Measurements from ENCODE around the gene ANAPC10. TPM values are rescaled to one million over a fixed set of nuclear protein-coding genes. Genes with fewer than 3 reads are reported as not detected.

The ANAPC10 gene
- total RNA-seq, 2 experiments from 2014 or later = 20.2 to 23.2 TPM

DNA sequence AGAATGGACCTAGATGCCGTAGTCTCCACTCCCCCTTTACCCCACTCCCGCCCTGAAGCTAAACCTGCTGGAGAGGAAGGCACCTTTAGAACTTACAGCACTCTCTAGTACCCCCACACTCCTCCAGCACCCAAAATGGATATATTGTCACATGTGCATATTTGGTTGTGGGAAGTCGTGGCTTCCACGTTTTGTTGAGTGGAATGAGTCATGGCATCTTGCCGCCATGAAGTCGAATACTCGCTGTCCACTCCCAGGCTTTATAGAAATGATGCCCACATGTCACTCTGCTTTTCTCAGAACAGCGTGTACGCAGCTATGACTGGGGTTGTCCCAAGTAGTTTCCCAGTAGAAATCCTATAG is 660 bp upstream of the ANAPC10 start:
- Mint-ChIP-seq H3K9me3 (no peaks in the 10 kb centered on the region), H3K4me3 (peak overlapping the region; percentile 97), H3K4me1 (peaks cover 12% of the 10 kb centered on the region), H3K27ac (peak overlapping the region; percentile 98), H3K36me3 (peaks cover 17% of the 10 kb centered on the region), H3K27me3 (no peaks in the 10 kb centered on the region)
- POLR2A ChIA-PET = interaction anchor here (1.0 to 3.3 kb wide), 7 partner anchors 11 to 81 kb away, joined by 4 to 42 read pairs (median 5); partner anchors contain the start of gene OTUD4
- peak; percentile 38 for ATAC-seq (ENCODE audit: low read depth)
- DNase-seq = no peak

DNA sequence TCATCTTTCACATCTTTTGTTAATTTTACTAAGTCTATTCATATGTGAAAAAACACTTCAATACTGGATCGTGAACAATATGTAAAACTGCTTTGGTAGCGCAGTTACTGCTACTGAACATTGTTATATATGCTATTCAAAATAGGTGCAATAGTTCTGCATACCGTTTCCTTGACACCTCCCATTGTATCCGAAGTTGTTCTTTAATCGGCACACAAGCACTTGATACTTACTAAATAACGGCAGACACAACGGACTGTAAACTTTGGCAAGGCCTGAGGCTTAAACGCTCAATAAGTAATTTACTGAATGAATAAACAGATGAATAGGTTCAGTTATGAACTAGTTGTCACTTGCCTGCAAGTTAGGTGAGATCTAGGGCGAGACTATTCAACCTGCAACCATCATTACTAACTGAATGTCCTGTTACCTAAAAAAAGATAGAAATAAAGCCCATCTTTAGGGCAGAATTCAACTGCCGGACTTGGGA is 620 bp downstream of the ANAPC10 start:
- H3K36me3 Mint-ChIP-seq = peaks cover 28% of the 10 kb centered on the region
- POLR2A ChIA-PET = interaction anchor here (0.7 to 3.3 kb wide), 9 partner anchors 12 to 82 kb away, joined by 3 to 42 read pairs (median 4); partner anchors contain the start of gene OTUD4
- peak overlapping the region; percentile 97 for H3K4me3 Mint-ChIP-seq
- ATAC-seq (ENCODE audit: low read depth) (no peak), DNase-seq (no peak)
- H3K27ac Mint-ChIP-seq = peak overlapping the region; percentile 98
- no peaks in the 10 kb centered on the region for H3K27me3 Mint-ChIP-seq
- H3K9me3 Mint-ChIP-seq = no peaks in the 10 kb centered on the region
- H3K4me1 Mint-ChIP-seq = peaks cover 11% of the 10 kb centered on the region

DNA sequence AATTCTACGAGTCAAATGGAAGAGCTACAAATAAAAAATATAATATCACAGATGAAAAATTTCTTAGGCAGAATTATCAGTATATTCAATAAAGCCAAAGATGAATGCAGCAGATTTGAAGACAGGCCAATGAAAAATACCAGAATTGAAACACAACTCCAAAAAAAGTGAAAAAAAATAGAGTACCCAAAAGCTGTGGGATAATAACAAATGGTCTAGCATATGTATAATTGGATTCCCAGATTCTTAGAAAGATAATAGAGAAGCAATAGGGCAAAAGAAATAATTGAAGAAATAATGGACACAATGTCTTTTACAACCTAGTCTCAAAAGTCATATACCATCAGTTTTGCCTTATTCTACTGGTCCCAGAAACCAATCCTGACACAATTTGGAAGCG is 4.4 kb downstream of the ANAPC10 start:
- H3K27me3 Mint-ChIP-seq = no peaks in the 10 kb centered on the region
- H3K27ac Mint-ChIP-seq = no peak overlapping the region
- no peaks in the 10 kb centered on the region for H3K9me3 Mint-ChIP-seq
- DNase-seq (no peak), ATAC-seq (ENCODE audit: low read depth) (no peak)
- H3K4me1 Mint-ChIP-seq = peaks cover 16% of the 10 kb centered on the region
- POLR2A ChIA-PET = no interaction called here
- H3K36me3 Mint-ChIP-seq = peaks cover 55% of the 10 kb centered on the region
- no peak overlapping the region for H3K4me3 Mint-ChIP-seq

DNA sequence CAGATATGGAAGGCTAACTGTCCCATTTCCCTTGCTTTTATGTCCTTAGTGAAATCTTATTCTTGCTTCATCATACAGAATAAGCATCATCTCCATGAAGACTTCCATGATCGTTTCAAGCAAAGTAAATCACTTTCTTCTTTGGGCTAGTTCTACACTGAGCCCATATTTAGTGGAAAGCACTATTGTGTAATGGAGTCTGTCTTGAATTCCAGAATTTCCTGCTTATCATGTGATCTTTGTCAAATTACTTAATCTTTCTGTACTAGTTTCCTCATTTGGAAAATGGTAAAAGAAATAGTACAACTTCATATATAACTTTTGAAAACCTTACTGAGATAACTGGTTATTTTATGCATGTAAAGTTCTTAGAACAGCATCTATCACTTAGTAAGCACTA is 7.6 kb downstream of the ANAPC10 start:
- ATAC-seq (ENCODE audit: low read depth) = no peak
- Mint-ChIP-seq H3K4me3 (no peak overlapping the region), H3K36me3 (peaks cover 69% of the 10 kb centered on the region), H3K27me3 (no peaks in the 10 kb centered on the region), H3K9me3 (no peaks in the 10 kb centered on the region), H3K27ac (no peak overlapping the region), H3K4me1 (peaks cover 19% of the 10 kb centered on the region)
- POLR2A ChIA-PET = no interaction called here
- no peak for DNase-seq

DNA sequence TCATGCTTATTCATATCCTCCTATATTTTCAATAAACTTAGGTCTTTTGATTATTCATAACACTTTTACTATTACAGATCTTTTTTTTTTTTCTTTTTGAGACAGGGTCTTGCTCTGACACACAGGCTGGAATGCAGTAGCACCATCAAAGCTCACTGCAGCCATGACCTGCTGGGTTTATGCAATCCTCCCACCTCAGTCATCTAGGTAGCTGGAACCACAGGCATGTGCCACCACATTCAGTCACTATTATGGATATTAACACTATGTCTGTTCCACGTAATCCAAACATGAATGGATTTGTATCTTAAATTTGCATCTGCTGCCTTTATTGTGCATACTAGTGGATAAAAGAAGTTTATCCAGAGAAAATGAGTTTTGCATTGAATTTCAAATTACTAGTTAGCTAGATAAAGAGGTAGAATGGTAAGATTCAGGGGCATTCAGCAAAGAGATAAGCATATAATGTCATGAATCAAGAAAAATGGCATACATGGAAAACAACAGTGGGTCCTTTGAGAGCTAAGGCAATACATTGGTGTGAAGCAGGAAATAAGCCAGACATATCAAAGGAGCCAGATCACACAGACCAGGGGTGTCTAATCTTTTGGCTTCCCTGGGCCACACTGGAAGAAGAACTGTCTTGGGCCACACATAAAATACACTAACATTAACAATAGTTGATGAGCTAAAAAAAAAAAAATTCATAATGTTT is 13.9 kb downstream of the ANAPC10 start:
- Mint-ChIP-seq H3K27me3 (no peaks in the 10 kb centered on the region), H3K9me3 (no peaks in the 10 kb centered on the region), H3K27ac (no peak overlapping the region), H3K4me1 (peaks cover 14% of the 10 kb centered on the region), H3K36me3 (peaks cover 45% of the 10 kb centered on the region), H3K4me3 (no peak overlapping the region)
- ATAC-seq (ENCODE audit: low read depth) = no peak
- POLR2A ChIA-PET = interaction anchor here (1.4 kb wide), 1 partner anchor 14 kb away, joined by 4 read pairs; the partner anchor contains the start of genes ABCE1 and ANAPC10
- DNase-seq = no peak

GRCh38 chr4:145081756-145082155 is 16.2 kb downstream of the ANAPC10 start:
- Mint-ChIP-seq H3K36me3 (peaks cover 50% of the 10 kb centered on the region), H3K27me3 (no peaks in the 10 kb centered on the region), H3K4me1 (peaks cover 13% of the 10 kb centered on the region), H3K4me3 (no peak overlapping the region), H3K27ac (no peak overlapping the region), H3K9me3 (peaks cover 9% of the 10 kb centered on the region)
- DNase-seq (no peak), ATAC-seq (ENCODE audit: low read depth) (no peak)
- POLR2A ChIA-PET = no interaction called here

DNA sequence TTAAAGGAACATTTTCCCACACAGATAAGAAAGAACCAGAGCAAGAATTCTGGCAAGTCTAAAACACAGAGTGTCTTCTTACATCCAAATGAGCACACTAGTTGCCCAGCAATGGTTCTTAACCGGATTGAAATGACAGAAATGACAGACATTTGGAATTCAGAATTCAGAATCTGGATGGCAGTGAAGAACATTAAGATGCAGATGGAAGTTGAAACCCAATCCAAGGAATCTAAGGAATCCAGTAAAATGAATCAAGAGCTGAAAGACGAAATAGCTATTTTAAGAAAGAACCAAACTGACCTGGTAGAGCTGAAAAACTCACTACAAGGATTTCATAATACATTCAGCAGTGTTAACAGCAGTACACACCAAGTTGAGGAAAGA is 21.5 kb downstream of the ANAPC10 start:
- peaks cover 19% of the 10 kb centered on the region for H3K4me1 Mint-ChIP-seq
- H3K36me3 Mint-ChIP-seq = peaks cover 47% of the 10 kb centered on the region
- H3K27ac Mint-ChIP-seq = peak overlapping the region; percentile 90
- no peaks in the 10 kb centered on the region for H3K27me3 Mint-ChIP-seq
- POLR2A ChIA-PET = interaction anchor here (1.5 kb wide), 1 partner anchor 21 kb away, joined by 4 read pairs; the partner anchor contains the start of genes ABCE1 and ANAPC10
- DNase-seq (no peak), ATAC-seq (ENCODE audit: low read depth) (no peak)
- peaks cover 12% of the 10 kb centered on the region for H3K9me3 Mint-ChIP-seq
- peak overlapping the region; percentile 61 for H3K4me3 Mint-ChIP-seq

GRCh38 chr4:145075742-145076468 is 22.1 kb downstream of the ANAPC10 start:
- H3K4me1 Mint-ChIP-seq = peaks cover 19% of the 10 kb centered on the region

DNA sequence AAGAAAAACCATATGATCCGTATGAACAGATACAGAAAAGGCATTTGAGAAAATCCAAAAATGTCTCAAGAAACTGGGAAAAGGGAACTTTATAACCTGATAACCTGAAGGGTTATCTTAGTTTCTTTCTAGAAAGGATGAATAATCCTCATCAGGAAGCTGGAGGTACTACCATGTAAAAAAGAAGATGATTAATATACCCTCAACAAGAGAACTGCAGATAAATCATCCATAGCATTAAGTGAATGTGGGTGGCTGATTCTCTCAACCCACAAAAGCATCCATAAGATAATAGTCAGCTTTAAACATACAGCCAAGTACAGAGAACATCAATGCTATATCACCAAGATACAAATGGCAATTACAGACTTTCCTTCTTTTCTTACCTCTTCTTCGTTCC is 26.4 kb downstream of the ANAPC10 start:
- DNase-seq (no peak), ATAC-seq (ENCODE audit: low read depth) (no peak)
- H3K4me3 Mint-ChIP-seq = no peak overlapping the region
- no peaks in the 10 kb centered on the region for H3K27me3 Mint-ChIP-seq
- POLR2A ChIA-PET = no interaction called here
- peaks cover 19% of the 10 kb centered on the region for H3K36me3 Mint-ChIP-seq
- H3K4me1 Mint-ChIP-seq = peaks cover 20% of the 10 kb centered on the region
- peaks cover 2% of the 10 kb centered on the region for H3K9me3 Mint-ChIP-seq
- H3K27ac Mint-ChIP-seq = no peak overlapping the region

More at GRCh38 chr4:145075742-145076468, 22.1 kb downstream of the ANAPC10 start:
- H3K36me3 Mint-ChIP-seq = peaks cover 48% of the 10 kb centered on the region
- ATAC-seq (ENCODE audit: low read depth) = peak; percentile 87
- H3K27me3 Mint-ChIP-seq = no peaks in the 10 kb centered on the region
- H3K27ac Mint-ChIP-seq = peak overlapping the region; percentile 90
- peak overlapping the region; percentile 61 for H3K4me3 Mint-ChIP-seq
- POLR2A ChIA-PET = interaction anchor here (0.5 to 1.5 kb wide), 2 partner anchors 14 to 22 kb away, joined by 3 to 4 read pairs; partner anchors contain the start of genes ABCE1 and ANAPC10
- peaks cover 12% of the 10 kb centered on the region for H3K9me3 Mint-ChIP-seq
- DNase-seq = peak; percentile 30

GRCh38 chr4:145069361-145069760 is 28.6 kb downstream of the ANAPC10 start:
- H3K27ac Mint-ChIP-seq = no peak overlapping the region

DNA sequence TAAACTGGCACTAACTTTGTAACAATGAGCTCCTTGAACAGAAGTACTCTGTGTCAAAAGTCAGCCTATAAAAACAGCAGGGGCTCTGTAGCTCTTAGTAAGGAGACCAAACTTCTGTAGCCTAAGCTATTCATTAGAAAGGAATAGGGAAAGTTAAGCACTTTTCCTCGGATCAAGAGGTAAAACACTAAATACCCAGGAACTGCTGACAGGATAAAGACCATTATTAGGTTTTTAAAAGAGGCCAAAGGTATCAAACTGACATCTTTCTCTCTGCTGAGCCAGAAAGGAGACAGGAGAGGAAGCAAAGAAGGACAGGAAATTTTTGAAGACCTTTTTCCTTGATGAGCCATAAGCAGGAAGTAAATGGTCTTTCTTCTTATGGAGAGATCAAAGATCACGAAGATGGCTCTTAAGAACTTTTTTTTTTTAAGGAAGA is 31.9 kb downstream of the ANAPC10 start:
- H3K36me3 Mint-ChIP-seq = peaks cover 13% of the 10 kb centered on the region
- no peak overlapping the region for H3K4me3 Mint-ChIP-seq
- no peaks in the 10 kb centered on the region for H3K9me3 Mint-ChIP-seq
- H3K27ac Mint-ChIP-seq = no peak overlapping the region
- ATAC-seq (ENCODE audit: low read depth) = no peak
- no peaks in the 10 kb centered on the region for H3K27me3 Mint-ChIP-seq
- DNase-seq = no peak
- H3K4me1 Mint-ChIP-seq = peaks cover 18% of the 10 kb centered on the region
- POLR2A ChIA-PET = no interaction called here

More at GRCh38 chr4:145069361-145069760, 28.6 kb downstream of the ANAPC10 start:
- Mint-ChIP-seq H3K36me3 (peaks cover 9% of the 10 kb centered on the region), H3K4me1 (peaks cover 13% of the 10 kb centered on the region), H3K27me3 (no peaks in the 10 kb centered on the region), H3K9me3 (no peaks in the 10 kb centered on the region), H3K4me3 (no peak overlapping the region)
- POLR2A ChIA-PET = no interaction called here
- no peak for DNase-seq
- no peak for ATAC-seq (ENCODE audit: low read depth)

DNA sequence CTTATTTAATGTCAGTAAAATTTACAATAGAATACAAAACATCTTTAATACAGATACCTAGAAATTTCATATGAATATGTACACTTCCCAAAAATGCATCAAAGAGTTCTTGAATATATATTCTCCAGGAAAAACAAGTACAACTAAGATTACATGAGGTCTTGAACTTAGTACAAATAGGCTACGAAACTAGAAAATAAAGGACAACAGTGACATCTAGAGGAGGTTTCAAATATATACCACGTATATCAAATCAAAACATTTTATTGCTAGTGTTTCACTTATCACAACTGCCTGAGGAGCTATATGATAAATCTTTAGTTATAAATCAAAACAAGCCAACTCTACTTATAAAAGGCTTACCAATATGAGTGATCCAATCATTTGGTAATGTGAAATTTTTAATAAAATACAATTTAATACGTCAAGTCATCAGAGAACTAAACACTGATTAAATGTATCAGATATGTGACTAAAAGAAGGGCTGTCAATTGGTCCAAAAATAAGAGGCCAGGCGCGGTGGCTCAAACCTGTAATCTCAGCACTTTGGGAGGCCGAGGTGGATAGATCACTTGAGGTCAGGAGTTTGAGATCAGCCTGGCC is 36.6 kb downstream of the ANAPC10 start:
- Mint-ChIP-seq H3K4me3 (no peak overlapping the region), H3K9me3 (no peaks in the 10 kb centered on the region), H3K27me3 (no peaks in the 10 kb centered on the region), H3K4me1 (peaks cover 23% of the 10 kb centered on the region), H3K36me3 (peaks cover 7% of the 10 kb centered on the region), H3K27ac (no peak overlapping the region)
- ATAC-seq (ENCODE audit: low read depth) (peak; percentile 50), DNase-seq (no peak)
- POLR2A ChIA-PET = no interaction called here

DNA sequence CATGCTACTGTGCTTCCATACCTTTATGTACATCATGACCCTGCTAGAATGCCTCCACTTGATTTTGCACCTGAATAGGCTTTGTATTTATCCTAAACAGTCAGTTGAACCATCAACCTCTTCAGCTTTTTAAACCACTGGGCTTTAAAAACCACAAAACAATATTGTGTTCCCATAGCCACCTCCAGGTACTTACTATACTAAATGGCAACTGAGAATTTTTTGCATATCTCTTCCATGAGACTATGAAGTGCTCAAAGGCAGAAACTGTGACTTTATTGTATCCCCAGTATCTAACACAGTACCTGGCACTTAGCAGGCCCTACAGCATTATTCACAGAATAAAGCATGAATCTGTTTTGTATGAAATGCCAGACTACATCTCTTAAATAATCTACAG is 39.7 kb downstream of the ANAPC10 start:
- Mint-ChIP-seq H3K9me3 (no peaks in the 10 kb centered on the region), H3K4me1 (peaks cover 26% of the 10 kb centered on the region), H3K27ac (no peak overlapping the region), H3K27me3 (no peaks in the 10 kb centered on the region), H3K4me3 (no peak overlapping the region), H3K36me3 (peaks cover 17% of the 10 kb centered on the region)
- DNase-seq (no peak), ATAC-seq (ENCODE audit: low read depth) (no peak)
- POLR2A ChIA-PET = no interaction called here
